Naive thymus-derived CD4-positive, alpha-beta T cell (primary cell): ENCODE data around the gene SLC39A1. TPM values are rescaled to one million over a fixed set of nuclear protein-coding genes. Genes with fewer than 3 reads are reported as not detected.
A peak's percentile ranks its signal among the peaks of the same experiment; 100 is the strongest.

Experiments
- ATAC-seq: fragments of 150-1000 bp; cut with Tn5 transposase; 2 replicates; pipeline ENCODE4 v1.10.0; 2021; ENCODE audit warnings: mild to moderate bottlenecking, moderate library complexity
- CTCF ChIA-PET: fragments of 350-600 bp; sonication (Branson Sonifier 250); formaldehyde crosslinking; loops from one replicate; lab custom pipeline; 2021; ENCODE audit warnings: antibody characterized with exemption; lab: Charles Lee
- POLR2A ChIA-PET: fragments of 350-600 bp; sonication (Branson Sonifier 250); formaldehyde crosslinking; loops from one replicate; lab custom pipeline; 2021; ENCODE audit warnings: antibody characterized with exemption, inconsistent platforms; lab: Charles Lee
- DNase-seq, 9 donors: peaks; one replicate each; pipeline versions ENCODE4 v3.0.0 to v3.0.0-alpha.2; 2020 to 2022; ENCODE audit warnings: mixed read lengths in 1 of 9
- H3K27ac ChIP-seq: one replicate; pipeline ENCODE4 v1.7.0; 2013; ENCODE audit warnings: mild to moderate bottlenecking, low read depth, low read length, moderate library complexity
- H3K27me3 ChIP-seq, 2 donors: one replicate each; pipeline ENCODE4 v1.7.0; 2013; ENCODE audit warnings: low read length in 2 of 2, mild to moderate bottlenecking in 2 of 2, moderate library complexity in 2 of 2; ENCODE audit not compliant: control insufficient read depth in 2 of 2, insufficient read depth in 2 of 2
- H3K36me3 ChIP-seq, 3 experiments: 1 replicate in 2 of 3; 2 replicates in 1 of 3; pipeline ENCODE4 v1.7.0; 2013; ENCODE audit warnings: low read length in 3 of 3, mild to moderate bottlenecking in 3 of 3, moderate library complexity in 1 of 3; ENCODE audit not compliant: insufficient read depth in 3 of 3, control insufficient read depth in 2 of 3
- H3K4me1 ChIP-seq, 2 donors: one replicate each; pipeline ENCODE4 v1.7.0; 2013; ENCODE audit warnings: low read length in 2 of 2, mild to moderate bottlenecking in 2 of 2, moderate library complexity in 1 of 2; ENCODE audit not compliant: control insufficient read depth in 2 of 2, insufficient read depth in 2 of 2
- H3K4me3 ChIP-seq: 2 replicates; pipeline ENCODE4 v1.7.0; 2013; ENCODE audit warnings: mild to moderate bottlenecking, low read length
- H3K9me3 ChIP-seq, 3 experiments: 1 replicate in 2 of 3; 2 replicates in 1 of 3; pipeline ENCODE4 v1.7.0; 2013; ENCODE audit warnings: low read length in 3 of 3; ENCODE audit not compliant: control insufficient read depth in 2 of 3
- H3K27ac Mint-ChIP-seq, 9 donors: one replicate each; pipeline ENCODE4 v1.8.0; 2020 to 2022; ENCODE audit warnings: mixed read lengths in 9 of 9, mild to moderate bottlenecking in 8 of 9, moderate library complexity in 5 of 9, inconsistent platforms in 2 of 9
- H3K27me3 Mint-ChIP-seq, 5 donors: one replicate each; pipeline ENCODE4 v1.8.0; 2021 to 2022; ENCODE audit warnings: mixed read lengths in 5 of 5, mild to moderate bottlenecking in 1 of 5
- H3K36me3 Mint-ChIP-seq, 5 donors: one replicate each; pipeline ENCODE4 v1.8.0; 2020 to 2022; ENCODE audit warnings: mixed read lengths in 5 of 5, mild to moderate bottlenecking in 3 of 5, inconsistent platforms in 1 of 5
- H3K4me1 Mint-ChIP-seq, 7 donors: one replicate each; pipeline ENCODE4 v1.8.0; 2020 to 2022; ENCODE audit warnings: mixed read lengths in 7 of 7, mild to moderate bottlenecking in 3 of 7, inconsistent platforms in 1 of 7
- H3K4me3 Mint-ChIP-seq, 10 donors: one replicate each; pipeline ENCODE4 v1.8.0; 2020 to 2022; ENCODE audit warnings: mild to moderate bottlenecking in 10 of 10, mixed read lengths in 10 of 10, moderate library complexity in 6 of 10, inconsistent platforms in 2 of 10
- H3K9me3 Mint-ChIP-seq, 11 donors: one replicate each; pipeline ENCODE4 v1.8.0; 2020 to 2022; ENCODE audit warnings: mixed read lengths in 11 of 11, mild to moderate bottlenecking in 4 of 11, inconsistent platforms in 1 of 11, moderate library complexity in 1 of 11
- intact Hi-C, 2 donors: fragments of 100-400 bp; cut with micrococcal nuclease; formaldehyde crosslinking; loops; one replicate each; pipeline ENCODE4 v1.15.1; 2023
- polyA plus RNA-seq, 2 donors: library from polyadenylated mRNA; unstranded; fragments of 300-500 nt; fragmentation: Illumina TruSeq; gene quantifications; one replicate each; pipeline ENCODE4 v1.2.3, GENCODE V29; 2021
- total RNA-seq, 6 experiments: library from RNA in 5 of 6; stranded (reverse) in 5 of 6; gene quantifications; 1 replicate in 5 of 6; 2 replicates in 1 of 6; pipeline ENCODE4 v1.2.3 and lab custom pipeline; 2021 to 2026

The SLC39A1 gene
- total and polyA plus RNA-seq, 7 experiments from 2014 or later: 14.4 to 53.2 (median 22.3) TPM

GRCh38 chr1:153973071-153973470 lies 9.7 kb upstream of the SLC39A1 start:
- Mint-ChIP-seq H3K27ac (peak overlapping the region in 6 of 9 donors; percentile 29 to 67 (median 54)), H3K36me3 (peaks cover 5 to 20% (median 13%) of the 10 kb centered on the region in 5 donors), H3K9me3 (no peaks in the 10 kb centered on the region), H3K4me3 (peak overlapping the region in 1 of 10 donors; percentile 6), H3K4me1 (peaks cover 13 to 56% (median 45%) of the 10 kb centered on the region in 7 donors), H3K27me3 (no peaks in the 10 kb centered on the region)
- ATAC-seq: no peak
- ChIA-PET POLR2A (interaction anchor here (1.3 to 8.8 kb wide), 4 partner anchors 10 to 27 kb away, joined by 6 to 157 read pairs (median 56); partner anchors contain the start of genes CRTC2, DENND4B, RAB13 and RPS27), CTCF (interaction anchor here (2.0 kb wide), 1 partner anchor 16 kb away, joined by 5 read pairs; no protein-coding TSS in a partner anchor)
- H3K27ac ChIP-seq: no peak overlapping the region
- DNase-seq: no peak
- H3K27me3 ChIP-seq: no peaks in the 10 kb centered on the region
- H3K9me3 ChIP-seq: no peaks in the 10 kb centered on the region
- H3K36me3 ChIP-seq: peaks cover 0 to 46% (median 3%) of the 10 kb centered on the region in 3 experiments
- intact Hi-C loops: no loop called here
- no peak overlapping the region for H3K4me3 ChIP-seq
- H3K4me1 ChIP-seq: peaks cover 10 to 19% of the 10 kb centered on the region in 2 donors

GRCh38 chr1:153970346-153970745 lies 7.0 kb upstream of the SLC39A1 start:
- peak overlapping the region in 4 of 9 donors; percentile 58 to 94 (median 76) for H3K27ac Mint-ChIP-seq
- H3K4me1 ChIP-seq: peaks cover 16 to 24% of the 10 kb centered on the region in 2 donors
- H3K9me3 Mint-ChIP-seq: no peaks in the 10 kb centered on the region

GRCh38 chr1:153968972-153969371 lies 5.6 kb upstream of the SLC39A1 start:
- Histone ChIP-seq H3K27me3 (no peaks in the 10 kb centered on the region), H3K4me3 (no peak overlapping the region), H3K9me3 (no peaks in the 10 kb centered on the region), H3K27ac (peak overlapping the region; percentile 40), H3K36me3 (peaks cover 0 to 18% (median 0%) of the 10 kb centered on the region in 3 experiments), H3K4me1 (peaks cover 20 to 32% of the 10 kb centered on the region in 2 donors)
- Mint-ChIP-seq H3K4me3 (peak overlapping the region in 5 of 10 donors; percentile 8 to 35 (median 20)), H3K27ac (peak overlapping the region; percentile 38 to 99 (median 92)), H3K27me3 (no peaks in the 10 kb centered on the region), H3K36me3 (peaks cover 0 to 9% (median 1%) of the 10 kb centered on the region in 5 donors), H3K4me1 (peaks cover 18 to 66% (median 50%) of the 10 kb centered on the region in 7 donors), H3K9me3 (no peaks in the 10 kb centered on the region)
- DNase-seq: no peak
- no peak for ATAC-seq
- ChIA-PET CTCF (interaction anchor here (0.8 to 1.6 kb wide), 4 partner anchors 9 to 367 kb away, joined by 3 to 7 read pairs (median 3); partner anchors contain the start of genes DENND4B and JTB), POLR2A (interaction anchor here (2.4 to 7.0 kb wide), 5 partner anchors 8 to 185 kb away, joined by 7 to 128 read pairs (median 70); partner anchors contain the start of genes CRTC2, DENND4B, JTB and RPS27)
- intact Hi-C loops: loop anchor here (5.0 to 10.0 kb wide), 3 partner anchors 297 to 986 kb away; partner anchors contain the start of genes ILF2 (in 1 of the 2), PBXIP1 (in 1 of the 2) and S100A6 (in 1 of the 2)

More at GRCh38 chr1:153970346-153970745, 7.0 kb upstream of the SLC39A1 start:
- DNase-seq: no peak
- H3K4me1 Mint-ChIP-seq: peaks cover 18 to 63% (median 49%) of the 10 kb centered on the region in 7 donors
- H3K4me3 Mint-ChIP-seq: no peak overlapping the region
- Histone ChIP-seq H3K27ac (no peak overlapping the region), H3K4me3 (no peak overlapping the region), H3K27me3 (no peaks in the 10 kb centered on the region), H3K9me3 (no peaks in the 10 kb centered on the region), H3K36me3 (peaks cover 0 to 32% (median 3%) of the 10 kb centered on the region in 3 experiments)
- peaks cover 0 to 11% (median 8%) of the 10 kb centered on the region in 5 donors for H3K36me3 Mint-ChIP-seq
- CTCF ChIA-PET: no interaction called here
- POLR2A ChIA-PET: interaction anchor here (0.7 to 7.0 kb wide), 4 partner anchors 6 to 190 kb away, joined by 3 to 128 read pairs (median 62); partner anchors contain the start of genes CRTC2 and JTB
- no peak for ATAC-seq
- intact Hi-C loops: no loop called here
- no peaks in the 10 kb centered on the region for H3K27me3 Mint-ChIP-seq

GRCh38 chr1:153968408-153968807 lies 5.1 kb upstream of the SLC39A1 start:
- Mint-ChIP-seq H3K4me3 (peak overlapping the region in 8 of 10 donors; percentile 20 to 97 (median 88)), H3K27ac (peak overlapping the region; percentile 38 to 99 (median 94)), H3K27me3 (no peaks in the 10 kb centered on the region), H3K9me3 (no peaks in the 10 kb centered on the region), H3K36me3 (peaks cover 0 to 11% (median 0%) of the 10 kb centered on the region in 5 donors), H3K4me1 (peaks cover 22 to 69% (median 55%) of the 10 kb centered on the region in 7 donors)
- Histone ChIP-seq H3K27ac (peak overlapping the region; percentile 79), H3K27me3 (no peaks in the 10 kb centered on the region), H3K9me3 (no peaks in the 10 kb centered on the region), H3K4me1 (peaks cover 23 to 35% of the 10 kb centered on the region in 2 donors), H3K4me3 (no peak overlapping the region), H3K36me3 (peaks cover 0 to 12% (median 0%) of the 10 kb centered on the region in 3 experiments)
- ATAC-seq (no peak), DNase-seq (no peak)
- CTCF ChIA-PET: interaction anchor here (0.8 to 2.2 kb wide), 7 partner anchors 9 to 367 kb away, joined by 3 to 11 read pairs (median 4); partner anchors contain the start of genes DENND4B, JTB and RAB13
- intact Hi-C loops: loop anchor here (5.0 to 10.0 kb wide), 3 partner anchors 296 to 986 kb away; partner anchors contain the start of genes ILF2 (in 1 of the 2), PBXIP1 (in 1 of the 2) and S100A6 (in 1 of the 2)
- POLR2A ChIA-PET: interaction anchor here (0.8 to 7.0 kb wide), 12 partner anchors 8 to 193 kb away, joined by 3 to 128 read pairs (median 7); partner anchors contain the start of genes CRTC2, DENND4B, JTB and RAB13

- Mint-ChIP-seq H3K36me3 (peaks cover 0 to 9% (median 0%) of the 10 kb centered on the region in 5 donors), H3K9me3 (no peaks in the 10 kb centered on the region), H3K27me3 (no peaks in the 10 kb centered on the region), H3K27ac (peak overlapping the region; percentile 87 to 99 (median 94)), H3K4me3 (peak overlapping the region; percentile 83 to 97 (median 92)), H3K4me1 (peaks cover 22 to 68% (median 58%) of the 10 kb centered on the region in 7 donors)
- intact Hi-C loops: loop anchor here (1.0 to 10.0 kb wide), 9 partner anchors 9 to 987 kb away; partner anchors contain the start of genes JTB (in 2 of the 2), CRTC2 (in 1 of the 2), ILF2 (in 1 of the 2) and PBXIP1 (in 1 of the 2)
- ChIA-PET POLR2A (interaction anchor here (0.5 to 7.0 kb wide), 20 partner anchors 9 to 1891 kb away, joined by 3 to 128 read pairs (median 4); partner anchors contain the start of genes CRTC2, DENND4B, GATAD2B and JTB), CTCF (interaction anchor here (1.1 to 2.2 kb wide), 8 partner anchors 10 to 368 kb away, joined by 3 to 11 read pairs (median 5); partner anchors contain the start of genes DENND4B, JTB and RAB13)
- Histone ChIP-seq H3K27me3 (no peaks in the 10 kb centered on the region), H3K9me3 (no peaks in the 10 kb centered on the region), H3K36me3 (peaks cover 0 to 8% (median 0%) of the 10 kb centered on the region in 3 experiments), H3K4me3 (peak overlapping the region; percentile 89), H3K4me1 (peaks cover 25 to 35% of the 10 kb centered on the region in 2 donors), H3K27ac (peak overlapping the region; percentile 79)
- ATAC-seq (no peak), DNase-seq (no peak)
Observed at GRCh38 chr1:153968000-153968363, 4.6 kb upstream of the SLC39A1 start.
